Measurements from ENCODE around the gene COASY.

GRCh38 chr17:42514867-42515266 is 47.1 kb upstream of the COASY start:
- TF ChIP-seq REST (IDR thresholded peaks at IDR 0.05; ENCODE audit: insufficient read depth in 1 of 2, low read depth in 2 of 2, low read length in 2 of 2): no peak
- no peak for TF ChIP-seq TAF1 (IDR thresholded peaks at IDR 0.05; ENCODE audit: borderline replicate concordance, insufficient read depth, low read length)

Data from PFSK-1 (cell line).